NCI-H2107 (cell line): ENCODE data around the gene RAD23B.
"Not testable (repeated sequence)": the region's sequence is repeated elsewhere in the genome, so short reads cannot be mapped to it uniquely, and the experiment has no call there.

Experiments
- DNase-seq: peaks from one replicate; lab custom pipeline; 2025; lab: John Stamatoyannopoulos, UW

RAD23B gene

DNA sequence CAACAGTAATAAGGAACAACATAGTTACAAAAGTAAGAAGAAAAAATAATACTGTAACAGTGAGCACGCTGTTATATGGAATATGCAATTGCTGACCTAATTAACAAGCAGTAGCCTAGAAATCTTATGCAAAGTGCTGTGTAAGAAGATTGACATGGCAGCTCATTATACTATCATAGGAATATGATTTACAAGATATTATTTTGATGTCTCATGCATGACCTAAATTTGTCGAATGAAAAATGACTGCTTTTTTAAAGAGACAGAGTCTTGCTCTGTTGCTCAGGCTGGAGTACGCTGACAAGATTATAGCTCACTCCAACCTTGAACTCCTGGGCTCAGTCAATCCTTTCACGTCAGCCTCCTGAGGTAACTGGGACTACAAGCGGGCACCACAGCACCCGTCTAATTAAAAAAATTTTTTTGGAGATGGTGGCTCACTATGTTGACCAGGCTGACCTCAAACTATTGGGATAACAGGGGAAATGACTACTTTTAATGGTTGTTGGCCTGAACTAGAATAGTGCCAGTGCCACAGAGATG, 10.5 kb downstream of the RAD23B start:
- DNase-seq, result no peak

DNA sequence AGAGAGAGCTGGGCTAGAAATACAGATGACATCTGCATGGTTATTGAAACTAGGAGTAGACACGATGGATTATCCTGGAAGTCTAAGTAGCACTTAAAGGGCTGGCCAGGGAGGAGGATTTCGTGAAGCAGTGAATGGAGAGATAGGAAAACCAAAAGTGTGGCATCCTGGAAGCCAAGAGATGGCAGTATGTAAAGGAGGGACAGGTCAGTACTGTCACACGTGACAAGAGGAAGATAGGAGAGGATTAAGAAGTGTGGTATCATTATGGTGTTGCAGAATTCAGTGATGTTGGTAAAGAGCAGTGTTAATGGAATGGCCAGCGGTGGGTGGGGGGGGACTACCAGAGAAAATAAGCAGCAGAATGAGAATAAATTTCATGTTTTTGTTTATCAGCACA, 11.7 kb downstream of the RAD23B start:
- no peak for DNase-seq

DNA sequence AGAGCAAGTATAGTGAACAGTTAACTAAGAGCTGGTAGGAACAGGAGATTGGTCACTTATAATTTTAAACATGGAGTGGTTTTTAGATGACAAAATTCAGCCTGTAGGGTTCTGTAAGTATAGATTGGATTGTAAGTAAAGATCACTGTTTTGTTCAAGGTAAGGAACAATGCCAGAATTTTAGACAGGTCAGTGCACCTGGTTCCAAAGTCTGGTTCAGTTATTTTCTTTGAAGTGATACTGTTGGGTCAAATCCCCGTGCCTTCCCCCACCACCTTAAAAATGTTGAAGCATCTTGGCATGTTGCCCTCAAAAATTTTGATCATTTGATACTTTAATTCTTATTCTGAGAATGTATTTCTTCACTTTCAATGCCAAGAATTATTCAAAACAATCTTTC, 12.9 kb downstream of the RAD23B start:
- DNase-seq, result no peak

DNA sequence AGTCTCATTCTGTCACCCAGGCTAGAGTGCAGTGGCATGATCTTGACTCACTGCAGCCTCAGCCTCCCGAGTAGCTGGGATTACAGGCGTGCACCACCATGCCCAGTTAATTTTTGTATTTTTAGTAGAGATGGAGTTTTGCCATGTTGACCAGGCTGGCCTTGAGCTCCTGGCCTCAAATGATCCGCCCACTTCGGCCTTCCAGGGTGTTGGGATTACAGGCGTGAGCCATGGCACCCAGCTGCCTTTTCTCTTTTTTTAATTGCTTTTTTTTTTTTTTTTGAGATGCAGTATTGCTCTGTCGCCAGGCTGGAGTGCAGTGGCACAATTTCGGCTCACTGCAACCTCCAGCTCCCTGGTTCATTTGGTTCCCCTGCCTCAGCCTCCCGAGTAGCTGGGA, 13.5 kb downstream of the RAD23B start:
- DNase-seq, result not testable (repeated sequence)

DNA sequence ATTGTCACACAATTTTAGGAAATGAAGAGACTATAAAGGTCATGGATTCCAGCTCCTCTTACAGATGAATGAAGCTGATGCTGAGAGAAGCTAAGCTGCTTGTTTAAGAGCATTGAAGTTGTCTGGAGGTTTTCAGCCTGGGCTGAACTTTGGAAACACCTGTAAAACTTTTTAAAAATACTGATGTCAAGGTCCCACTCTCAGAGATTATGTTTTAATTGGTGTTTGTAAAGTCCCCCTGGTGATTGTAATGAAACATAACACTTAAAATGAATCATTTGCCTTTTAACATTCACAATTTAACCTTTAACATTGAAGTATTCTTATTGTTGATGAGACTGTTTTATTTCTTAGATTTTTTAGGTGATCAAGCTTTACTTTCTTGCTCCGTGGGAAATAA, 16.4 kb downstream of the RAD23B start:
- DNase-seq, result no peak

DNA sequence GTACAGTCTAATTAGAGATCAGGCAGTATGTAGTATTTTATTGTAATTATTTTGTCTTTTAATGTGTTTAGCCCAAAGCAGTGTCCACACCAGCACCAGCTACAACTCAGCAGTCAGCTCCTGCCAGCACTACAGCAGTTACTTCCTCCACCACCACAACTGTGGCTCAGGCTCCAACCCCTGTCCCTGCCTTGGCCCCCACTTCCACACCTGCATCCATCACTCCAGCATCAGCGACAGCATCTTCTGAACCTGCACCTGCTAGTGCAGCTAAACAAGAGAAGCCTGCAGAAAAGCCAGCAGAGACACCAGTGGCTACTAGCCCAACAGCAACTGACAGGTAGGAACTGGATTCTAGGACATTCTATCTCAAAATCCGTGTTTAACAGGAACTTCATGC, 23.2 kb downstream of the RAD23B start:
- no peak for DNase-seq

DNA sequence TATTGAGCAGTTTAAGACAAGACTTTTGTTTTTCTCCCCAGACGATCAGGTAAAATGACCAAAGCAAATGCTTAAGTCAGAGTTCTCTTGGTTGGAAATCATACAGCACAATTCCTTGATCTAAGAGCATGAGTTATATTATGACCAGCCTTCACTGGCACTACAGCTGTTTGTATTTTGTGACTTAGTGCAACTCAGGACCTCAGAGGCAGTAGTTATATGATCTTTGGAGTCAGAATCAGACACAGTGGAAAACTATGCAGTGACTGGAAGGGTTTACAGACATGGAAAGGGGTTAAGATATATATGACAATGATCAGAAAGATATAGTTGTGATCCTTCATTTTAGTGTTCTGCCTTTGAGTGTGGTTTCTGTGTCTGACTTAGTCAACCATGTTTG, 24.3 kb downstream of the RAD23B start:
- no peak for DNase-seq

DNA sequence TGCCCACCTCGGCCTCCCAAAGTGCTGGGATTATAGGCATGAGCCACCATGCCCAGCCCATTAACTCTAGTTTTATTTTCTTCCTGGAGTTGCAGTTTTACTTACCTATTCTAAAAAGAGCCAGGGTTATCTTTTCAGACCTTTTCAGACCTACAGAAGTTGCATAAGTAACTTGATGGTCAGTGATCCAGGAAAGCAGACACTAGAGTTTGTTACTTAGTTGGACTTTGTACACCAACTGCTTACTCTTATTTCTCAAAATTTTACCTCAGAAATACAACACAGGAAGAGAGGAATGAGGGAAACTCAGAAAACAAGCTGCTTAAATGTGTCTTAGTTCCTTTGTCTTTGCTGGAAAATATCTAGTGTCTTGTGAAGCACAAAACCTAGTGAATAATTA, 25.4 kb downstream of the RAD23B start:
- no peak for DNase-seq

DNA sequence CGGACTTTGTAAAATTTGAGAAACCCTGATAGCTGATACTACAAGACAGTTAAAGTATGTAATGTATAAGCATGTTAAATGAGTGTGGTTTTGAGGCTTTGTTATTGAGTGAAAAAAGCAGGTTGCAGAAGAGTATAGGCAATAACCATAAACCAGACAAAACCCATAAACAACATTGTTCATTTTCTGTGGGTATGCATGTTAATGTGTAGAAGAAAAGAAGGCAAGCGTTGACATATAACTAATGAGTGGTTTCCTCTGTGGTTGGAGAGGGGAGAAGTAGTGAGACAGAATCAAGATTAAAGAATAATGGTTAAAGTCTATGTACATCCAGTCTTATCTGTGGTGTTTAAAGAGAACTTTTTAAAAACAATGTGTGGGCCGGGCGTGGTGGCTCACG, 26.2 kb downstream of the RAD23B start:
- no peak for DNase-seq

DNA sequence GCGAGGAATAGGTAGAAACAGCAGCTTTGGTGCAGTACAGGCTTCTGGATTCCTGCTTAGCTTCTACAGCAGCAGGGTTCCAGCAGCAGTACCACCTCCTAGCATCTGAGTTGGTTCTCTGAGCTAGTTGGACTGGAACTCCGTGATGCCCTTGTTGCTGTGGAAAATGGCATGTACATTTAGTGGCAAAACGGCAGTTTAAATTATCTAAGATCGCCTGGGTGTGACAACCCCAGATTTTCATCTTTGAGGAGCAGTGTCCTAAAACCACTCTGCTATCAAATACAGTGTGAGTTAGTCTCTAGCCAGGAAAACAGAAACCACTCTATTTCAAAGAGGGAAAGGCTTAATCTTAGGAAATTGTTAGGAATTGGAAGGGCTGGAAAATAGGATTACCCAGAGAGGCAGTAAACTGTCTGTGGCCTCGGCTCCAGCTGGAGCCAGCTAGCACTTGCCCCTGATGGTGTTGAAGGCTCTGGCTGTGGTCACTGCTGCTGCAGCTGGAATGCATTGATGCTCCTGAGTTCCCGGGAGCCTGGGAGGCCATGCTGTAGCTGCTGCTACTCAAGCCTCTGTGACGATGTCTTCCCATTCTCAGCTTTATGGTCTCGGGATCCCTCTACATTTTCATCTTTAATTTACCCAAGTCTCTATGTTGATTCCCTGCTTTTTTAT, 29.4 kb downstream of the RAD23B start:
- no peak for DNase-seq

DNA sequence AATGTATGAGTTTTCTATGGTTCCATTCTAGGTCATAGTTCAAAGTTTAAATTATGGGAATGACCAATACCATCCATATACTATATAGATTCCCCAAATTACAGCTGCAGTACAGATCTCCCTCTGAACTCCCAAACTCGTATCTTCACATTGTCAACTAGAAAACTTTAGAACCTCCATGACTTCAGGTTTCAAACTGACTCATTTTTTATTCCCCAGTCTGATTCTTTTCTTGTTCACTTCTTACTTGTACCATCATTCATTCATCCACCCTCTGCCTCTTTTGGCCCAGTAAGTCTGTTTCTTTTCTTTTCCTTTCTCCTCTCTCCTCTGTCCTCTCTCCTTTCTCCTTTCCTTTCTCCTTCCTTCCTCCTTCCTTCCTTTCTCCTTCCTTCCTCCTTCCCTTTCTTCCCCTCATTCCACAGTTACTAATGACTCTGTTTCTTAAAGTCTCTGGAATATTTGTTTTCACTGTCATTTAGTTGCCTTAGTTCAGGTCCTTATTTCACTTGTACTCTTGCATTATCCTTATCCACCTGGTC, 30.5 kb downstream of the RAD23B start:
- DNase-seq, result no peak

DNA sequence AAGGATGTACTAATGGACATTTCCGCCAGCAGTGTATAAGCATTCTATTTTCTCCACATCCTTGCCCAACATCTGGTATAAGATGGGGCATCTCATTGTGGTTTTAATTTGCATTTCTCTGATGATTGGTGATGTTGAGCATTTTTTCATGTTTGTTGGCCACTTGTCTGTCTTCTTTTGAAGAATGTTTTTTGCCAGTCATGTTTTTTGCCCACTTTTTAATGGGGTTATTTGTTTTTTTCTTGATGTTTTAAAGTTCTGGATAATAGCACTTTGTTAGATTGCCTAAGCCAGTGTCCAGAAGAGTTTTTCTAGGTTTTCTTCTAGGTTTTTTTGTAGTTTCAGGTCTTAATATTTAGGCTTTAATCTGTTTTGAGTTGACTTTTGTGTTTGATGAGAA, 31.7 kb downstream of the RAD23B start:
- no peak for DNase-seq

DNA sequence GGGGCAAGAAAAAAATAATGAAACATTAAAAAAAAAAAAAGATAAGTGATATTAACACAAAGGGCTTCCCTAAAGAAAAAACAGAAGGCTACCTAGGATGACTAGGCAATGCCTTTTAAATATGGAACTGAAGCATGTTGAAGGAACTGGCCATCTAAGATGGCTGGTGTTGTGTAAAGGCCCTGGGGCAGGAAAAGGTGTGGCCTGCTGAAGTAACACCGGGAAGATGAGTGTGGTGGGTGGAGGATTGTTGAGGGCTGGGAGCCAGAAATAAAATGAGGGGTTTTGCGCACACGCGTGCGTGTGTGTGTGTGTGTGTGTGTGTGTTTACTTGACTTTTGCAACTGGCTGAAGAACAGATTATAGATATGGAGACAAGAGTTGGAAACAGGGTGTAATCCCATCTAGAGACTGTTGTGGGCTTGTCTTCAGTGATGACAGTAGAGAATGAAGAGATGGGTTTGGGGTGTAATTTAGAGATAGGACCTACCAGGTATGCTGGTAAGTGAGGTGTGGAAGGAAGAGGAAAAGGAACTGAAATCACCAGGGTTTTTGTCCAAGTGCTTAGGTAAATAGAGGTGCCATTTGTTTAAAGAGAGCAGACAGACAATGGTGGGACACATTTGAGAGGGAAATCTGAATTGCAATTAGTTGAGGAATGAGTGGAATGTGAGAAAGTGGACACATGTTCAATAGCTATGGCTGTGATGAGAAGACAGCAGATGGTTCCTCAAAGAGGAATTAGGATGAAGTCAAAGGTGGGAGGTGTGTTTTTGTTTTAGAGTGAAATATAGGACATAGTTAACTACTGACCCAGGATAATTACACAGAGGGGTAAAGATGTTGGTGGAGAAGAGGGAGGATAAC, 33.9 kb downstream of the RAD23B start:
- no peak for DNase-seq

DNA sequence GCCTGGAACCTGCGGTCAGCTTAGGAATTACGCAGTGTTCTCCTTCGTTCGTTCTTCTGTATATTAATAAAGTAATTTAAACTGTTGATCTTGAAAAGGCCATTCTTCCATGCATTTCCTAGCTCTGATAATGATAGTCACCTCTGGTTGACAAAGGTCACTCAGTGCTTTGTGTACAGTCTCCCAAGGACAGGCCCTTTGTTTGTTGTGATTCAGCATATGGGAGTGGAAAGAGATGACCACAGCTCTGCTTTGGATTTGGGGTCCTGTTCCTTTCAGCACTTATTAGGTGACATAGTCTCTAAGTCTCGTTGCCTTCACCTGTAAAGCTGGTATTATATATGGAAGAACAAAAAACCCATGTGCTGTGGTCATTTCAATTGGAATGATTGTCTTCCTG, 39.6 kb downstream of the RAD23B start:
- DNase-seq, result no peak

DNA sequence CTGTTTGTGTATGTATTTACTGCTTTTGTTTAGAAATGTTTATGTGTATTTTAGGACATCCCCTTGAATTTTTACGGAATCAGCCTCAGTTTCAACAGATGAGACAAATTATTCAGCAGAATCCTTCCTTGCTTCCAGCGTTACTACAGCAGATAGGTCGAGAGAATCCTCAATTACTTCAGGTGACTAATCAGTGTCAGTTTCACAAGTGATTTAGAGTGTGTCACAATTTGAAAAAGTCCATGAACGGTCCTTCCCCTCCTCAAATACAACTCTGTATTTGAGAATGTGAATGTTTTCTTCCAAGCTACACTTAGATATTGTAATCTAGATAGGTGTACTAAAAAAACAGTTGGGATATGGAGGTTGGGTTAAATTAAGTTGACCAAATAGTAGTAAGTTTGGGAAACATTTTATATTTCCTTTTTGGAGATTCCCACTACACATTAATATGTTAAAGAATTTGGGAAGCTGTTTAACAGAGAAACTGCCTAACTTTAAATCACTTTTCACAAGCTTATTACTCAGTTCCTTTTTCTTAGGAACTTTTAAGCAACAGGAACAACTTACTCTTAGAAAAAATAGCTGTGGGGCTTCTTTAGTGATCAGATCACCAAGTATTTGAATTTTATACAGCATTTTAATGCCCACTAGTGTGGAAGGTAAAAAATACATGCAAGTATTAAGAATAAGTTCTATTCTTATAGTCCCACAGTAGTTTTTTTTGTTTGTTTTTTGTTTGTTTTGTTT, 40.9 kb downstream of the RAD23B start:
- DNase-seq, result no peak

DNA sequence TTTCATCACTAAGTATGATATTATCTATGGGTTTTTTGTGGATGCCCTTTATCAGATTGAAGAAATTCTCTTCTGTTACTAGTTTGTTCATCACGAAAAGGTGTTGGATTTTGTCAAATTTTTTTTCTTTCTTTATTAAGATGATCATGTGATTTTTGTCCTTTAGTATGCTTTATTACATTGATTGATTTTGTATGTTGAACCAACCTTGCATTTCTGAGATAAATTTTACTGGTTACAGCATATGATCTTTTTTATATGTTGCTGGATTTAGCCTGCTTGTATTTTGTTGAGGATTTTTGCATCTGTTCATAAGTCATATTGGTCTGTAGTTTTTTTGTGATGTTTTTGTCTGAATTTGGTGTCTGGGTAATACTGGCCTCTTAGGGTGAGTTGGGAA, 42.8 kb downstream of the RAD23B start:
- DNase-seq, result no peak

DNA sequence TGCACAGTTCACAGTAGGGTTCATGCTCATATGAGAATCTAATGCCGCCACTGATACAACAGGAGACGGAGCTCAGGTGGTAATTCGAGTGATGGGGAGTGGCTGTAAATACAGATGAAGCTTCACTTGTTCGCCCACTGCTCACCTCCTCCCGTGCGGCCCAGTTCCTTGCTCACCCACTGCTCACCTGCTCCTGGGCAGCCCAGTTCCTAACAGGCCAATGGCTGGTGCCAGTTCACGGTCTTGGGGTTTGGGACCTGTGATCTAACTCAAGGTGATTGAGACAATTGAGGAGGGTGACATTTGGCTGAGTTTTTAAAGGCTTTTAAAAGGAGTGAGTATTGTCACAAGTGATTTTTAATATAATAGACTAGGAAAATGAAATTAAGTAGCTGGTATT, 45.4 kb downstream of the RAD23B start:
- DNase-seq, result no peak

DNA sequence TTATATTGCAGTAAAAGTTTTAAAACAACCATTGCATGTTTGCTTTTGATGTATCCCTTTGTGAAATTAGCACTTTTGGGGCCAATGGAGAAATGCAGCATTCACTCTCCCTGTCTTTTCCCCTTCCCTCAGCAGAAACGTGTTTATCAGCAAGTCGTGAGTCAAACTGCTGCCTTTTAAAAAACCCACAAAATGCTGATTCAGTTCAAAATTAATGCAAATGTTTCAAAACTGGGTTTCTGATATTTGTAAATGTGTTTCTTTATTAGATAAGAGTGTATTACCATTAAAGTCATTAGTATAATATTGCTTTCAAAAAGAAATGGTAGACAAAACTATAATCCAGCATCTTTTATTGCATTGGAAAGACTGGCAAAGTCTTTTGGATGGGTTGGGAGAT, 47.3 kb downstream of the RAD23B start:
- no peak for DNase-seq

DNA sequence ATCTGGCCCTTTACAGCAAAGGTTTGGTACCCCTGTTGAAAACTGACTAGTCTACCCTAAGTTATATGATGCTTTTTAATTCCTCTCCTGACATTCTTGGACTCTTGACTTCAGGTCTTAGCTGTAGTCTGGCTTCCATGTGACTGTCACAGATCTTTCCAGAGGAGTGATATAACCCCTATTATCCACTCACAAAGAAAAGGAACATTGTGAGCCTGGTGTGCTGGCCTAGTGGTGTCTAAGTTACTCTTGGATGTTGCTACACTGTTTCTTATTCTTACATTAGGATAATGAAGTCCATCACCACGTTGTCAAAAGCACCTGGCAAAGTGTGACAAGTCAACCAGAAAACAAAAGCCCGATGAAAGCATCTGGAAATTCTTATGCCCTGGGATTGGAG, 49.8 kb downstream of the RAD23B start:
- no peak for DNase-seq

DNA sequence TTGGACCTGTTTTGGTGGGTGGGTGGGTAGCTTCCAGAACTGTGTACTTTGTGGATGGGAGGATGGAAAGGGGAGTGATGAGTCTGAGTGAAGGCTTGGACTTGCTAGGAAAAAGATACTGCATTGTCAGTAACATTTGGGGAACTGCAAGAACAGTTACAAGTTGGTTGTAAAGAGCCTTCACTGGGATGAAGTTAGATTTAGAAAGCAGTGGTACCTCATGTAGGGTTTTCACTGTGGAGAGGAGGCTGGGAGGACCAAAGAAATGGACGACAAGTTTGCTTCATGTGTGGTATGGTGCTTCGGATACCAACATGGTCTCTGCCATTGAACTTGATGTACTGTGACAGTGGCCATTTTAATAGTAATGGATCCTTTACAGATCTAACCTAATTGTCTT, 50.3 kb downstream of the RAD23B start:
- no peak for DNase-seq

DNA sequence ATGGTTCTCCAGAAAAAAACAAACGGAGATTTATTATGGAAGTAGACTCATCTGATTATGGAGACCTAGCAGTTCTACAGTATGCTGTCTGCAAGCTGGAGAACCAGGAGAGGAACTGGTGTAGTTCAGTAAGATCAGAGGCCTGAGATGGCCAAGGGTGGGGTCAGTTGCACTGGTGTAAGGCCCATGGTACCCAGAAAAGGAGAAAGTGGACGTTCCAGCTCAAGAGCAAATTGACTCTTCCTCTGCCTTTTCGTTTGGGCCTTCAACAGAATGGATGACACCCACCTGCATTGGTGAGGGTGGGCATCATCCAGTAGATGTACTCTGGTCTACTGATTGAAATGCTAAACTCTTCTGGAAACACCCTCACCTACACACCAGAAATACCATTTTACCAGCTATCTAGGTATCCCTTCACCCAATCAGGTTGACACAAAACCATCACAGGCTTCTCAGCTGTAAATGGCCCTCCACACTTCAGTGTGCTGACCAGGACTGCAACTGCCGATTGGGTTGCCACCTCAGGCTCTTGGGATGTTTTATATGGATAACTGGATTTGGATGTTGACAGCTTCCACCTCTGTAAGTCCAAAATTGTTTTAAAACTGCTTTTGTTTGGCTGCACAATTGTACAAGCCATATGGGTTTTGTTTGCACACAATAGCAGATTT, 51.2 kb downstream of the RAD23B start:
- DNase-seq, result no peak

DNA sequence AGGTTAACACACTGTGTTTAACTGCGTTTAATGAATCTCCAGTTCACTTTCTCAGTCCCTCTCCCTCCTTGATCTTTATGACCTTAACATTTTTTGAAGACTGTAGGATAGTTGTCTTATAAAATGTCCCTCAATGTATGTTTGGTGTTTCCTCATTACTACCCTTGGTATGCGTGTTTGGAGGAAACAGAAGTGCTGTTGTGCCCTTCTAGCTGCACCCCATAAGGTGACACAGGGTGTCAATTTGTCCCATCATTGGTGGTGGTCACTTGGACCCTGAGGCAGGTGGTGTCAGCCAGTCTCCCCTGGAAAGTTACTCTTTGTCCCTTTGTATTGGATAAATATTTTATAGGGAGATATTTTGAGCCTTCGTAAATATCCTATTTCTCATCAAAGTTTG, 52.3 kb downstream of the RAD23B start:
- no peak for DNase-seq
